K562 (cell line): ENCODE data around the gene LTBP2. TPM values are rescaled to one million over a fixed set of nuclear protein-coding genes. Genes with fewer than 3 reads are reported as not detected.

Source experiments
- ATAC-seq: fragments of 200-7000 bp; cut with Tn5 transposase; 3 replicates; pipeline ENCODE4 v1.9.1; 2020; ENCODE audit warnings: moderate library complexity
- BruUV-seq: library from RNA; stranded (reverse); fragments of 400-500 nt; replicated peaks from 2 replicates; lab custom pipeline; 2021; lab: Mats Ljungman, UMichigan
- CTCF ChIA-PET: fragments of 300-600 bp; formaldehyde crosslinking; extraction: SDS; loops from one replicate; lab custom pipeline; 2021; ENCODE audit warnings: low intra/inter-chr PET ratio; lab: Yijun Ruan, JAX
- POLR2A ChIA-PET: fragments of 300-600, 350-650 bp; sonication (Branson Sonifier 250); formaldehyde crosslinking; extraction: SDS; loops from one replicate; lab custom pipeline; 2021; ENCODE audit warnings: antibody characterized with exemption, inconsistent platforms; lab: Yijun Ruan, JAX
- DNase-seq, 4 experiments: peaks; one replicate each; pipeline versions ENCODE4 v3.0.0 to v3.0.0-alpha.2; 2011 to 2018; ENCODE audit warnings: low spot score in 3 of 4, mixed read lengths in 3 of 4; ENCODE audit errors: extremely low read depth in 1 of 4
- FAIRE-seq: peaks from 2 replicates; lab custom pipeline; 2011; peaks lifted over from hg19 to GRCh38; lab: Jason Lieb, UNC
- H2AFZ ChIP-seq: 2 replicates; pipeline ENCODE4 v1.6.0; 2011; ENCODE audit warnings: low read depth, low read length, control low read depth, inconsistent platforms
- H3K27ac ChIP-seq: fragments of 200-600 bp; 3 replicates; pipeline ENCODE4 v1.8.0; 2011; ENCODE audit warnings: low read depth, mild to moderate bottlenecking, control low read depth, inconsistent platforms, low read length, moderate library complexity, mixed read lengths; ENCODE audit errors: extremely low read depth
- H3K27me3 ChIP-seq, 2 experiments: fragments of 300-600 bp in 1 of 2; 2 replicates in 1 of 2; 3 replicates in 1 of 2; pipeline versions ENCODE4 v1.6.0 to v1.8.0; 2011; ENCODE audit warnings: inconsistent platforms in 2 of 2, low read length in 2 of 2, mild to moderate bottlenecking in 1 of 2, mixed read lengths in 1 of 2, moderate library complexity in 1 of 2; ENCODE audit not compliant: control insufficient read depth in 2 of 2, insufficient read depth in 2 of 2
- H3K36me3 ChIP-seq: fragments of 300-600 bp; 3 replicates; pipeline ENCODE4 v1.8.0; 2011; ENCODE audit warnings: mild to moderate bottlenecking, low read length, inconsistent platforms; ENCODE audit not compliant: control insufficient read depth, insufficient read depth
- H3K4me1 ChIP-seq, 2 experiments: fragments of 200-600 bp in 1 of 2; replicated peaks in 1 of 2; 2 replicates in 1 of 2; 3 replicates in 1 of 2; pipeline versions ENCODE4 v1.5.1 to v1.8.0; 2011; ENCODE audit warnings: inconsistent platforms in 2 of 2, low read length in 2 of 2, mild to moderate bottlenecking in 1 of 2, mixed read lengths in 1 of 2, moderate library complexity in 1 of 2; ENCODE audit not compliant: control insufficient read depth in 2 of 2, insufficient read depth in 2 of 2
- H3K4me2 ChIP-seq: 2 replicates; pipeline ENCODE4 v1.6.1; 2011; ENCODE audit warnings: low read length, control low read depth, inconsistent platforms, mixed read lengths; ENCODE audit not compliant: insufficient read depth
- H3K4me3 ChIP-seq: fragments of 200-600 bp; sonication (generic), shearing (Covaris generic); 2 replicates; pipeline ENCODE4 v1.5.1; 2016; ENCODE audit warnings: control low read depth, inconsistent platforms
- H3K79me2 ChIP-seq: fragments of 200-600 bp; 3 replicates; pipeline ENCODE4 v1.8.0; 2011; ENCODE audit warnings: low read length, inconsistent platforms; ENCODE audit not compliant: control insufficient read depth, insufficient read depth
- H3K9ac ChIP-seq, 2 experiments: 2 replicates each; pipeline versions ENCODE4 v1.6.0 to v1.6.1; 2011; ENCODE audit warnings: low read depth in 2 of 2, low read length in 2 of 2, control low read depth in 1 of 2, inconsistent platforms in 1 of 2, mild to moderate bottlenecking in 1 of 2, mixed read lengths in 1 of 2; ENCODE audit not compliant: insufficient read depth in 1 of 2
- H3K9me1 ChIP-seq: one replicate; pipeline ENCODE4 v1.6.0; 2011; ENCODE audit warnings: inconsistent platforms, mild to moderate bottlenecking, low read length, moderate library complexity; ENCODE audit not compliant: control insufficient read depth, insufficient read depth
- H3K9me3 ChIP-seq: replicated peaks from 2 replicates; pipeline ENCODE4 v1.5.1; 2011; ENCODE audit warnings: low read depth, low read length, inconsistent platforms; ENCODE audit not compliant: control insufficient read depth, insufficient read depth
- H4K20me1 ChIP-seq: replicated peaks from 2 replicates; pipeline ENCODE4 v1.6.1; 2011; ENCODE audit warnings: low read length, inconsistent platforms, mixed read lengths; ENCODE audit not compliant: control insufficient read depth, insufficient read depth
- BCLAF1 ChIP-seq, 2 experiments: fragments of 450-650 bp in 1 of 2; IDR thresholded peaks; 2 replicates each; pipeline ENCODE4 v1.6.1; 2011 to 2017; ENCODE audit warnings: low read depth in 2 of 2, antibody characterized with exemption in 1 of 2, borderline replicate concordance in 1 of 2, low read length in 1 of 2, mild to moderate bottlenecking in 1 of 2, mixed read lengths in 1 of 2; ENCODE audit not compliant: control insufficient read depth in 1 of 2
- FOXJ2 ChIP-seq: fragments of 200-800 bp; sonication (Bioruptor generic); IDR thresholded peaks from 2 replicates; pipeline ENCODE4 v1.6.1; 2016; ENCODE audit warnings: missing genetic modification characterization, missing compliant biosample characterization
- GATA2 ChIP-seq: sonication (generic); formaldehyde crosslinking; IDR thresholded peaks from 2 replicates; pipeline ENCODE4 v1.4.0; 2020; ENCODE audit warnings: mild to moderate bottlenecking, missing genetic modification reagents
- HDAC1 ChIP-seq, 2 experiments: fragments of 450-650 bp; IDR thresholded peaks; 2 replicates each; pipeline ENCODE4 v1.6.1; 2016 to 2017; ENCODE audit warnings: inconsistent platforms in 1 of 2, mild to moderate bottlenecking in 1 of 2, moderate library complexity in 1 of 2
- MIER1 ChIP-seq: fragments of 450-650 bp; IDR thresholded peaks from 2 replicates; pipeline ENCODE4 v1.6.1; 2016; ENCODE audit warnings: antibody characterized with exemption, mild to moderate bottlenecking, low read depth
- PHF8 ChIP-seq: fragments of 200-600 bp; sonication (generic); IDR thresholded peaks from 2 replicates; pipeline ENCODE4 v1.6.1; 2012; ENCODE audit warnings: mixed run types, mild to moderate bottlenecking, inconsistent platforms, low read length, moderate library complexity, borderline replicate concordance
- TEAD1 ChIP-seq, 2 experiments: fragments of 450-650 bp in 1 of 2; sonication (generic) in 1 of 2; formaldehyde crosslinking; IDR thresholded peaks; 2 replicates each; pipeline versions ENCODE4 v1.4.0 to v1.8.0; 2020 to 2022; ENCODE audit warnings: mild to moderate bottlenecking in 2 of 2, missing genetic modification reagents in 1 of 2
- ZFPM2 ChIP-seq: fragments of 250-450 bp; sonication (Bioruptor Pico); IDR thresholded peaks from 2 replicates; pipeline ENCODE4 v1.5.1; 2022; ENCODE audit warnings: mild to moderate bottlenecking
- ZNF23 ChIP-seq: fragments of 250-450 bp; sonication (Bioruptor Pico); IDR thresholded peaks from 2 replicates; pipeline ENCODE4 v1.4.0; 2020; ENCODE audit warnings: mild to moderate bottlenecking
- ZNF274 ChIP-seq: IDR thresholded peaks from 2 replicates; pipeline ENCODE4 v1.6.1; 2011; ENCODE audit warnings: low read depth, mild to moderate bottlenecking, low read length, moderate library complexity, borderline replicate concordance
- ZNF592 ChIP-seq: fragments of 450-650 bp; IDR thresholded peaks from 2 replicates; pipeline ENCODE4 v1.6.1; 2017; ENCODE audit warnings: antibody characterized with exemption, mild to moderate bottlenecking
- WGBS: fragments of 100-300 bp; shearing (Covaris generic); methylation state at CpG from one replicate; pipeline ENCODE4 v1.1.6; 2016; ENCODE audit warnings: low coverage, mixed read lengths; ENCODE audit not compliant: insufficient coverage; ENCODE audit errors: missing lambda C conversion rate; 5-methylcytosine and 5-hydroxymethylcytosine counted together
- in situ Hi-C: fragments of 300-500 bp; cut with MboI; formaldehyde crosslinking; loops from 4 replicates; pipeline ENCODE4 v1.15.0; 2018; ENCODE audit warnings: inconsistent platforms, mixed read lengths
- intact Hi-C: fragments of 100-400 bp; cut with micrococcal nuclease; formaldehyde crosslinking; loops from 2 replicates; pipeline ENCODE4 v1.14.2; 2022
- polyA plus RNA-seq, 8 experiments: library from polyadenylated mRNA; depleted of rRNA in 4 of 8; stranded (reverse) in 5 of 8; unstranded in 3 of 8; fragments of >200 nt; fragmentation: Nextera tagmentation in 2 of 8; fragmentation: Illumina TruSeq in 1 of 8; extraction: Ambion mirVana in 2 of 8; extraction: Trizol in 1 of 8; gene quantifications; 2 replicates each; pipeline versions ENCODE4 v1.2.1 to v1.2.3, GENCODE V29; 2011 to 2014; ENCODE audit warnings: inconsistent platforms in 1 of 8, missing spikeins in 1 of 8
- total RNA-seq, 7 experiments: library from RNA; depleted of rRNA in 6 of 7; stranded (reverse); fragments of >200 nt in 6 of 7; fragmentation: Illumina TruSeq in 2 of 7; extraction: Trizol in 2 of 7; gene quantifications; 2 replicates each; pipeline versions ENCODE4 v1.2.1 to v1.2.3, GENCODE V29; 2011 to 2021; ENCODE audit warnings: low replicate concordance in 1 of 7

The LTBP2 gene
- total and polyA plus RNA-seq, 9 of the 15 experiments (the other 6 are each of a cell fraction or from before 2014, with no cell fraction given) = under 0.01 to 0.18 (median 0.03) TPM; not detected in 3

GRCh38 chr14:74606727-74607126 is 5.3 kb downstream of the LTBP2 start (continued):
- no peak for TF ChIP-seq BCLAF1 (IDR thresholded peaks at IDR 0.05; ENCODE audit: borderline replicate concordance in 1 of 2, control insufficient read depth in 1 of 2, low read depth in 2 of 2, low read length in 1 of 2)

- in situ Hi-C loops = no loop called here
- CTCF ChIA-PET = no interaction called here
- no peaks in the 10 kb centered on the region for H3K79me2 ChIP-seq
- no peak overlapping the region; a peak in 1 of 4 replicates for H3K9ac ChIP-seq
- H4K20me1 ChIP-seq = 0 out of 2 replicates have a peak, but pooled peaks cover 10% of the 10 kb centered on the region
- H2AFZ ChIP-seq = no peak overlapping the region
- ATAC-seq (no peak), FAIRE-seq (no peak), DNase-seq (no peak)
- no peak for TF ChIP-seq PHF8
- TF ChIP-seq HDAC1 (IDR thresholded peaks at IDR 0.05) = no peak
- no peak for TF ChIP-seq MIER1
- no peak for TF ChIP-seq ZFPM2 (CRISPR knock-in tag)
- TF ChIP-seq ZNF23 (CRISPR knock-in tag) = no peak
- no peak for TF ChIP-seq FOXJ2 (tag)
- no peak for TF ChIP-seq GATA2
- no peak for TF ChIP-seq ZNF274
- no peak for TF ChIP-seq TEAD1 (CRISPR knock-in tag; IDR thresholded peaks at IDR 0.05)
- no peak for TF ChIP-seq ZNF592
- POLR2A ChIA-PET = no interaction called here
- peaks cover 0 to 37% of the 10 kb centered on the region in 2 experiments; a peak in 2 of 5 replicates for H3K27me3 ChIP-seq
- no peaks in the 10 kb centered on the region for H3K9me1 ChIP-seq
- no peak overlapping the region for H3K4me2 ChIP-seq
- intact Hi-C loops = loop anchor here (5.0 kb wide), 1 partner anchor 302 kb away; no protein-coding TSS in a partner anchor
- H3K27ac ChIP-seq = no peak overlapping the region
- BruUV-seq = no TSS peak
- H3K9me3 ChIP-seq = no peaks in the 10 kb centered on the region
- H3K36me3 ChIP-seq = no peaks in the 10 kb centered on the region
- H3K4me3 ChIP-seq = no peak overlapping the region
- WGBS = 0% methylated on average over 4 of the region's 5 CpGs
- H3K4me1 ChIP-seq = peaks cover 5 to 9% of the 10 kb centered on the region in 2 experiments; a peak in 4 of 5 replicates
Observed at GRCh38 chr14:74605531-74606223, 6.4 kb downstream of the LTBP2 start.
